GM21367 (cell line): ENCODE data around the gene DHX29.

Experiments used
- ATAC-seq: cut with Tn5 transposase; IDR thresholded peaks from one replicate; pipeline ENCODE4 v1.9.1; 2021; ENCODE audit not compliant: unreplicated experiment

DHX29 gene

GRCh38 chr5:55211184-55211874, 96.2 kb downstream of the DHX29 start:
- ATAC-seq, result no peak
